ENCODE results near the gene PRAMEF27. TPM values are rescaled to one million over a fixed set of nuclear protein-coding genes. Genes with fewer than 3 reads are reported as not detected.
"Not testable (repeated sequence)": the region's sequence is repeated elsewhere in the genome, so short reads cannot be mapped to it uniquely, and the experiment has no call there.

Gene PRAMEF27
- total RNA-seq (not detected), polyA plus RNA-seq (not detected)

DNA sequence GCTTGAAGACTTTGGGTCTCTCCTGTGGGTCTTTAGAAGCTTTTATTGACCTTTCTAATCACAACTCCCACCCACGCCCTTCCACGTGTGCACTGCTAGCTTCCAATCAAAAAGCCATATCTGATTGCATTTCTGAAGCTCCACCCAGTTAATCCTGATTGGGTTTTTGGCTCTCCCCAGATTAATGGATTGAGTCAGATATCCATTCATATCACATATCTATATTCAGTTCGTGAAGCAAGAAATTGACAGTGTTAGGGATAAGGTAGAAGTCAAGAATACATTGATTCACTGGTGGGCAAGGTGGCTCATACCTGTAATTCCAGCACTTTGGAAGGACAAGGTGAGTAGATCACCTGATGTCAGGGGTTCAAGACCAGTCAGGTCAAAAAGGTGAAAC is at the start of gene PRAMEF27:
Gene PRAMEF27, minus strand, starts transcription at position 101 of the 400 bp plus-strand sequence. CDS start 2,916 bp downstream, outside the sequence.
- H3K4me3 Mint-ChIP-seq; H3K4me3 ChIP-seq (ENCODE audit: low read length in 2 of 2); H3K9me3 ChIP-seq (ENCODE audit: control insufficient read depth in 1 of 2, low read length in 2 of 2); H3K9me3 Mint-ChIP-seq; H3K36me3 Mint-ChIP-seq; POLR2A ChIA-PET (ENCODE audit: partially characterized antibody); H3K4me1 ChIP-seq (ENCODE audit: insufficient read depth, low read length); H3K27ac ChIP-seq (ENCODE audit: low read depth, low read length); CTCF ChIA-PET (ENCODE audit: partially characterized antibody); H3K27me3 Mint-ChIP-seq; H3K36me3 ChIP-seq (ENCODE audit: insufficient read depth, low read length); intact Hi-C loops (cut with micrococcal nuclease); H3K27ac Mint-ChIP-seq; H3K27me3 ChIP-seq (ENCODE audit: insufficient read depth, low read length); DNase-seq; H3K4me1 Mint-ChIP-seq: not testable (repeated sequence)

DNA sequence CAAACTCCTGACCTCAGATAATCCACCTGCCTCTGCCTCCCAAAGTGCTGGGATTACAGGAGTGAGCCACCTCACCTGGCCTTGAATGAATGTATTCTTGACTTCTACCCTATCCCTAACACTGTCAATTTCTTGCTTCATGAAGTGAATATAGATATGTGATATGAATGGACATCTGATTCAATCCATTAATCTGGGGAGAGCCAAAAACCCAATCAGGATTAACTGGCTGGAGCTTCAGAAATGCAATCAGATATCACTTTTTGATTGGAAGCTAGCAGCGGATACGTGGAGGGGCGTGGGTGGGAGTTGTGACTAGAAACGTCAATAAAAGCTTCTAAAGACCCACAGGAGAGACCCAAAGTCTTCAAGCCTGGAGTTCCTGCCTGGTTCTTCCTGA is 14.1 kb upstream of the PRAMEF27 start, which contains the start of gene PRAMEF25:
Gene PRAMEF25, plus strand, starts transcription at position 301 of the 400 bp plus-strand sequence. CDS start 2,920 bp downstream, outside the sequence.
- POLR2A ChIA-PET (ENCODE audit: partially characterized antibody); H3K9me3 Mint-ChIP-seq; H3K4me3 Mint-ChIP-seq; H3K27me3 Mint-ChIP-seq; CTCF ChIA-PET (ENCODE audit: partially characterized antibody); intact Hi-C loops (cut with micrococcal nuclease); H3K4me3 ChIP-seq (ENCODE audit: low read length in 2 of 2); DNase-seq; H3K36me3 ChIP-seq (ENCODE audit: insufficient read depth, low read length); H3K4me1 ChIP-seq (ENCODE audit: insufficient read depth, low read length); H3K36me3 Mint-ChIP-seq; H3K27ac Mint-ChIP-seq; H3K27ac ChIP-seq (ENCODE audit: low read depth, low read length); H3K4me1 Mint-ChIP-seq; H3K9me3 ChIP-seq (ENCODE audit: control insufficient read depth in 1 of 2, low read length in 2 of 2); H3K27me3 ChIP-seq (ENCODE audit: insufficient read depth, low read length): not testable (repeated sequence)

DNA sequence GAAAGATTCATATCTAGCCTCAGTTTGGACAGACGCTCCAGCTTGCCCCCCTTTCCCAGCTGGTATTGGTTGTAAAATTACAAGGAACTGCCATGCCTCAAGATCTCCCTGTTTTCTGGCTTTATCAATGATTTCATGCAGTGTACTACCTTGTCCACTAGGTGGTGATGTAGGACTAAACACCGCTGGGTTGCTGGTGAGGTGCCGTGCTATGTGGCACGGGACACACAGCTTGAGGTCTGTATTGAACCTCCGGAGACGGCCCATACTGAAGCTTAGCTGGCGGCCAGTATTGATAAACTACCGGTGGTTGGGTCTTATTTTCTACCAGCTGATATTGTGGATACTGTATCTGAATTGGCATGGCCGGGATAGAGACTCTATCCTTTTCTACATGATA is 36.5 kb downstream of the PRAMEF27 start:
- H3K4me1 Mint-ChIP-seq; H3K9me3 Mint-ChIP-seq; H3K27ac ChIP-seq (ENCODE audit: low read depth, low read length); CTCF ChIA-PET (ENCODE audit: partially characterized antibody); H3K4me3 ChIP-seq (ENCODE audit: low read length in 2 of 2); H3K27me3 ChIP-seq (ENCODE audit: insufficient read depth, low read length); H3K36me3 Mint-ChIP-seq; H3K4me1 ChIP-seq (ENCODE audit: insufficient read depth, low read length); H3K27me3 Mint-ChIP-seq; H3K9me3 ChIP-seq (ENCODE audit: control insufficient read depth in 1 of 2, low read length in 2 of 2); intact Hi-C loops (cut with micrococcal nuclease); H3K4me3 Mint-ChIP-seq; DNase-seq; H3K27ac Mint-ChIP-seq; H3K36me3 ChIP-seq (ENCODE audit: insufficient read depth, low read length); POLR2A ChIA-PET (ENCODE audit: partially characterized antibody): not testable (repeated sequence)

DNA sequence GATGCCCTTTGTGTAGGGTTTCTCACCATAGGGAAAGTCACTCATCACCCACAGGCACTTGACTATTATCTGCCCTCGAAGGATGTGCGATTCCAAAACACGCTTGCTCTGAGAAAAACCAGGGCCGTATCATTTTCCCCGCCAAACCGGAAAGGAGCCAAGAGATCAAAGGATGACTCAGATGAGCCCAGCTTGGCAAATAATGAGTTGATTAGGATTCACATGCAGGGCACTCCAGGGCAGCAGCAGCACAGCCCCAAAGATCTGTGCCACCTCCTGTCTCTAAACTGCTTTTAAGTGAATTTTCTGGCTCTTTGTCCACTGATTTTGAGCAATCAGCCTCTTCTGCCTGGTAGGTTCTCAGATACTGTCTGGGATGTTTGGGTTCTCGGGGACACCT is 44.4 kb downstream of the PRAMEF27 start:
- H3K4me3 Mint-ChIP-seq; H3K27me3 Mint-ChIP-seq; H3K36me3 Mint-ChIP-seq; H3K4me3 ChIP-seq (ENCODE audit: low read length in 2 of 2); H3K9me3 Mint-ChIP-seq; H3K4me1 ChIP-seq (ENCODE audit: insufficient read depth, low read length); H3K27ac ChIP-seq (ENCODE audit: low read depth, low read length); H3K4me1 Mint-ChIP-seq; H3K27ac Mint-ChIP-seq; intact Hi-C loops (cut with micrococcal nuclease); H3K36me3 ChIP-seq (ENCODE audit: insufficient read depth, low read length); CTCF ChIA-PET (ENCODE audit: partially characterized antibody); DNase-seq; H3K9me3 ChIP-seq (ENCODE audit: control insufficient read depth in 1 of 2, low read length in 2 of 2); POLR2A ChIA-PET (ENCODE audit: partially characterized antibody); H3K27me3 ChIP-seq (ENCODE audit: insufficient read depth, low read length): not testable (repeated sequence)

DNA sequence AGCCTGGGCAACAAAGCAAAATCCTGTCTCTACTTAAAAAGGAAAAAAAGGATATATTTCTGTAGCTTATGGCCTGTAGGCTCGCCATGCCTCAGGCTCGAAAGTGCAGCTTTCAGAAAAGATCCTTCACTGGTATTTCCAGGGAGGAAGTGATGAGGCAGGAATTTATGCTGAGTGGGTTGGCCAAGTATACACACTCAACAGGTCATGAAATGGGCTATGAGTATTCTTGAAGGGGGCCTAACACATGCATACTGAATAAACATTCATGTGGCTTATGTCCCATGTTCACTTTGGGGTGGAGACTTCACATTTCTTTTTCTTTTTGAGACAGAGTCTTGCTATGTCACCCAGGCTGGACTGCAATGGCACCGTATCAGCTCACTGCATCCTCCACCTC is 47.0 kb downstream of the PRAMEF27 start:
- POLR2A ChIA-PET (ENCODE audit: partially characterized antibody); H3K36me3 Mint-ChIP-seq; H3K9me3 Mint-ChIP-seq; H3K27me3 Mint-ChIP-seq; intact Hi-C loops (cut with micrococcal nuclease); CTCF ChIA-PET (ENCODE audit: partially characterized antibody); H3K27ac ChIP-seq (ENCODE audit: low read depth, low read length); H3K4me3 ChIP-seq (ENCODE audit: low read length in 2 of 2); H3K4me3 Mint-ChIP-seq; H3K9me3 ChIP-seq (ENCODE audit: control insufficient read depth in 1 of 2, low read length in 2 of 2); H3K27me3 ChIP-seq (ENCODE audit: insufficient read depth, low read length); DNase-seq; H3K36me3 ChIP-seq (ENCODE audit: insufficient read depth, low read length); H3K4me1 Mint-ChIP-seq; H3K4me1 ChIP-seq (ENCODE audit: insufficient read depth, low read length); H3K27ac Mint-ChIP-seq: not testable (repeated sequence)

DNA sequence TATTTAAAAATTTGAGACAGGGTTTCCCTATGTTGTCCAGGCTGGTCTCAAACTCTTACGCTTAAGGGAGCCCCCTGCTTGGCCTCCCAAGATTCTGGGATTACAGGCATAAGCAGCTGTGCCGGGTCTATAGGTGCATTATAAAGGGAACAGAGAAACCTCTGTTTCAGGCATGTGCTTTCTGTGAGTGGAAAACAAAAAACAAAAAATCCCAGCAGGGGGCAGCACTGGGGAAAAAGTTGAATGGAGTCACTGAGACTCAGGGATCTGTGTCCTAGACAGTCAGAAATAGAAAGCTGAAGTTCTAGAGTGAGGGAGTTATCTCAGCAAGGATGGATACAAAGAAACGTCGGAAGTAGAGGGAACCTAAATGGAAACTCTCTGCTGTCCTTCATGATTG is 50.6 kb downstream of the PRAMEF27 start:
- H3K4me1 Mint-ChIP-seq; H3K9me3 Mint-ChIP-seq; H3K27ac Mint-ChIP-seq; H3K36me3 Mint-ChIP-seq; CTCF ChIA-PET (ENCODE audit: partially characterized antibody); POLR2A ChIA-PET (ENCODE audit: partially characterized antibody); H3K9me3 ChIP-seq (ENCODE audit: control insufficient read depth in 1 of 2, low read length in 2 of 2); H3K27ac ChIP-seq (ENCODE audit: low read depth, low read length); H3K4me3 ChIP-seq (ENCODE audit: low read length in 2 of 2); H3K4me1 ChIP-seq (ENCODE audit: insufficient read depth, low read length); DNase-seq; H3K27me3 Mint-ChIP-seq; intact Hi-C loops (cut with micrococcal nuclease); H3K4me3 Mint-ChIP-seq; H3K27me3 ChIP-seq (ENCODE audit: insufficient read depth, low read length); H3K36me3 ChIP-seq (ENCODE audit: insufficient read depth, low read length): not testable (repeated sequence)

Other genes with a start within 250 kb of the PRAMEF27 start
- not detected for gene PRAMEF11, start 225.2 kb downstream of the PRAMEF27 start, total RNA-seq
- not detected for gene PRAMEF11, start 225.2 kb downstream of the PRAMEF27 start, polyA plus RNA-seq
- gene HNRNPCL1, start 207.9 kb downstream of the PRAMEF27 start, total RNA-seq: not detected
- gene HNRNPCL1, start 207.9 kb downstream of the PRAMEF27 start, polyA plus RNA-seq: not detected
- gene PRAMEF2, start 199.5 kb downstream of the PRAMEF27 start, total RNA-seq: not detected
- not detected for gene PRAMEF2, start 199.5 kb downstream of the PRAMEF27 start, polyA plus RNA-seq
- gene PRAMEF4, start 170.4 kb downstream of the PRAMEF27 start, total RNA-seq: not detected
- not detected for gene PRAMEF4, start 170.4 kb downstream of the PRAMEF27 start, polyA plus RNA-seq
- not detected for gene PRAMEF10, start 158.3 kb downstream of the PRAMEF27 start, total RNA-seq
- gene PRAMEF10, start 158.3 kb downstream of the PRAMEF27 start, polyA plus RNA-seq: not detected
- gene PRAMEF7, start 140.0 kb downstream of the PRAMEF27 start, total RNA-seq: not detected
- gene PRAMEF7, start 140.0 kb downstream of the PRAMEF27 start, polyA plus RNA-seq: not detected
- gene PRAMEF6, start 109.0 kb downstream of the PRAMEF27 start, total RNA-seq: not detected
- not detected for gene PRAMEF6, start 109.0 kb downstream of the PRAMEF27 start, polyA plus RNA-seq
- gene HNRNPCL3, start 4.2 kb upstream of the PRAMEF27 start, total RNA-seq: not detected
- gene HNRNPCL3, start 4.2 kb upstream of the PRAMEF27 start, polyA plus RNA-seq: not detected
- gene PRAMEF25, start 14.2 kb upstream of the PRAMEF27 start, total RNA-seq: not detected
- gene PRAMEF25, start 14.2 kb upstream of the PRAMEF27 start, polyA plus RNA-seq: not detected
- not detected for gene HNRNPCL2, start 60.3 kb upstream of the PRAMEF27 start, total RNA-seq
- not detected for gene HNRNPCL2, start 60.3 kb upstream of the PRAMEF27 start, polyA plus RNA-seq
- gene PRAMEF26, start 99.4 kb upstream of the PRAMEF27 start, total RNA-seq: not detected
- gene PRAMEF26, start 99.4 kb upstream of the PRAMEF27 start, polyA plus RNA-seq: not detected
- not detected for gene HNRNPCL4, start 109.1 kb upstream of the PRAMEF27 start, total RNA-seq
- gene HNRNPCL4, start 109.1 kb upstream of the PRAMEF27 start, polyA plus RNA-seq: not detected
- gene PRAMEF9, start 115.3 kb upstream of the PRAMEF27 start, total RNA-seq: not detected
- not detected for gene PRAMEF9, start 115.3 kb upstream of the PRAMEF27 start, polyA plus RNA-seq
- gene PRAMEF13, start 144.8 kb upstream of the PRAMEF27 start, total RNA-seq: not detected
- not detected for gene PRAMEF13, start 144.8 kb upstream of the PRAMEF27 start, polyA plus RNA-seq
- gene PRAMEF18, start 169.6 kb upstream of the PRAMEF27 start, total RNA-seq: not detected
- not detected for gene PRAMEF18, start 169.6 kb upstream of the PRAMEF27 start, polyA plus RNA-seq
- gene PRAMEF5, start 197.6 kb upstream of the PRAMEF27 start, total RNA-seq: not detected
- gene PRAMEF5, start 197.6 kb upstream of the PRAMEF27 start, polyA plus RNA-seq: not detected
- gene PRAMEF8, start 228.6 kb upstream of the PRAMEF27 start, total RNA-seq: not detected
- not detected for gene PRAMEF8, start 228.6 kb upstream of the PRAMEF27 start, polyA plus RNA-seq
- not detected for gene PRAMEF33, start 247.0 kb upstream of the PRAMEF27 start, total RNA-seq
- not detected for gene PRAMEF33, start 247.0 kb upstream of the PRAMEF27 start, polyA plus RNA-seq